Ramos (cell line): Measurements from ENCODE around the gene GUCY2C.
"Not testable (repeated sequence)": the region's sequence is repeated elsewhere in the genome, so short reads cannot be mapped to it uniquely, and the experiment has no call there.

ENCODE experiments used
- in situ Hi-C: fragments of 300-500 bp; cut with MboI; formaldehyde crosslinking; loops from one replicate; pipeline ENCODE4 v1.14.3; 2022; ENCODE audit warnings: low sequenced_read_pairs; ENCODE audit not compliant: unreplicated experiment

GUCY2C gene

DNA sequence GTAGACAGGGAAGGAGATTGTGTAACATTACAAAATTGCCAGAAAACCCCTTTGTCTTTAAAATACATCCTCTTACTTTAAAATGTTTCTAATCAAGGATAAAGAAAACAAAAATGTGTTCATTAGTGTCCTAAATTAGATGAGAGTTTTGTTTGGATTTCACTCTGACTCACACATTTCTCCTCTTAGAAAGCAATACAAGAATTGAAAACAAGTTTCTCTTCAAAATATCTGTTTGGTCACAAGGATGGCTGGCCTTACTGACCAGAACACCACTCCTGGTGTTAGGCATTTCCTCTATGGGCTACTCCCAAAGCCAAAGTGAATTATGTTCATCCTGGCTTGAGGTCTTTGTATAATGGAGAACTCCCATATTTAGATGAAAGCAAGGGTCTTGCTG lies 6.4 kb downstream of the GUCY2C start:
- in situ Hi-C loops, result no loop called here

DNA sequence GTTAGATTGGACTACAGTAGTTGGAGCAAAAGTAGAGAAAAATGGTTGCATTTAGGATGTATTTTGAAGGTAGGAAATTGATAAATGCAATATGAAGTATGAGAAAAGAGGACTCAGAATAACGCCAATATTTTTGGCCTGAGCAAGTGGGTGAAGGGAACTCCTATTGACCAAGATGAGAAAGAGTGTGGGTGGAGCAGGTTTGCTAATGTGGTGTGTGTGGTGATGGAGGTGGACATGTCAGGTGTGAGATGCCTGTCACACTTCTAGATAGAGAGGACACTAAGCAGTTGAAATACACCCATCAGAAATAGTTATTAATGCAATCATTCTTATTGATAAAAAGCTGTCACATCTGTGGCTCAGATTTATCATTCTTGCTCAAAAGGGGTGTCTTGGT lies 7.3 kb downstream of the GUCY2C start:
- in situ Hi-C loops, result no loop called here

DNA sequence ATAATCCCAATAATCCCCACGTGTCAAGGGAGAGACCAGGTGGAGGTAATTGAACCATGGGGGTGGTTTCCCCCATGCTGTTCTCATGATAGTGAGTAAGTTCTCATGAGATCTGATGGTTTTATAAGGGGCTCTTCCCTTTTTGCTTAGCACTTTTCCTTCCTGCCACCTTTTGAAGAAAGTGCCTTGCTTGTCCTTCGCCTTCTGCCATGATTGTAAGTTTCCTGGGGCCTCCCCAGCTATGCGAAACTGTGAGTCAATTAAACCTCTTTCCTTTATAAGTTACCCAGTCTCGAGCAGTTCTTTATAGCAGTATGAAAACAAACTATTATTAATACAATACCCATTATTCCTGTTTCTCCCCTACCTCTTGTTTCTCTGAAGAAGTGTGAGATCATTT lies 14.2 kb downstream of the GUCY2C start:
- in situ Hi-C loops, result not testable (repeated sequence)

DNA sequence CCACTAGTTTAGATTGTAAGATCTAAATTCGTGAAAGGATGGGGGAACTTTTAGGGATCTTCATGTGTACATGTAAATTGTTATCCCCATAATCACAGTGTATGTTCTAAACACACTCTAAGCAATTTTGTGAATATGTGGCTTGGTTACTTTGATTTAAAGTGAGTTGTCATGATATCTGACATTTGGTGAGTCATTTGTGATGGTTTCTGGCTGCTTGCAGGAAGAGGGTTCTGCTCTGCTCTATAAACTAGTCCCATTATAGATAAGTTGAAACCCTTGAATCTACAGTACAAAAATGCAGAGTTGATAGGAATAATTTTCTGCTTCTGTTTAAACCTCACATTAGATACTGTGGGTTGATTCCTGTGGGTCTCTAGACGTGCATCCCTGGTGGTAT lies 14.8 kb downstream of the GUCY2C start:
- in situ Hi-C loops, result no loop called here

DNA sequence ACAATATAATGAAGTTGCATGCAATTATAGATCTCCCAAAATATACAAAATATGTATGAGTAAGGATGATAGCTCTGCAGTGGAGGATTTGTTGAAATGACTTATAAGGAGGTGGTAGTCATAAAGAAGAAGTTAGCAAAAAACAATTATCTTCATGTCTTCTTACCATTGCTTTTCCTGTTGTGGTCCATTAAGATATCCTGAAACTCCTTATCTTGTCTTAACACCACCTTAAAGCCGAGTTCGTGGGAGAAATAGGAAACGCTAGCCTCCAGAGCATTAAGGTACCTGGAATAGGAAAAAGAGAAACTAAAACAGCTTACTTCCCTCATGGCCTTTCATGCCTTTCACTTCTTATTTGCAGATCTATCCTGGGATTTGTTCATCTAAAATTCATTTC lies 15.2 kb downstream of the GUCY2C start:
- in situ Hi-C loops, result no loop called here

DNA sequence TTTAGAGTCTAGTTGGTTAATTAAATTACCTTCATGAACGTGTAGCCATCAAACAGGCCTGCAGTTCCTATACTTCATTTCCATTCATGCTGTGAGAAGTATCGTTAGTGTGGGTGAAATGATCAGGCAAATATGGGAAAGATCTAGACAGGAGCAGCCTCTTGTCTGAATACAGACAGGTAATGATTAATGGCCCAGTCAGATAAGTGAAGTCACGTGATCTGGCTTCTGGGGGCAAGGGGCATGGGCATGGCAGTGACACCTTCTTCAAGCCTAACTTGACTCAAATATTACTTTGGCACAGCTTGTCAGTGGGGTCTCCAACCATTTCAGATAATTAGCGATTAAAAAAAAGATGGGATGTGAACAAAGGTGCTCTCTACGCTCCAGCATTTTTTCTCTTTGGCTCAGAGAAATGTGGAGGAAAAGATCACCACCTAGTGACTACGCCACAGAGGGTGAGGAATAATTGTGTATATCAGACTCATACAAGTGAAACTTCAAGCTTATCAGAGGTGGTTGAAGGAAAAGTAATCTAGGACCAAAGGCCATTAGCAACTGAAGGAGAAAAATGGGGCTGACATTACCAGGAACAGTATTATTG lies 17.8 kb downstream of the GUCY2C start:
- in situ Hi-C loops, result no loop called here

DNA sequence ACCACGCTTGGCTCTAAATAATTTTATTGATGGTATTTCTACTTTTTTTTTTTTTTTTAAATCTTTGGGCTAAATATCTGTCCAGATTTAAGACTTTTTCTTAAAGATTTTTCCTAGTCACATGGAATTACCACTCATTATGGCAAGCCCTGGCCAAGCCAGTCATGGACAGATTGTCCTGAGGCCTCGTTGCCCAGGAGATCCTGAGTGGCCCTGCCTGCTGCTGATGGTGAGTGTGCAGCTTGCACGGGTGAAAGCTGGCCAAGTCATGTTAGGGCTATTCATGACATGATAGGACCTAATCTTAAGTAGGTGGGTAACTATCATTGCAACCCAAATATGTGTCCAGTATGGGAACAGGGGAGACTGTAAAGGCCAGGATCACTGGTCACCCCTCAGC lies 27.8 kb downstream of the GUCY2C start:
- in situ Hi-C loops, result no loop called here

DNA sequence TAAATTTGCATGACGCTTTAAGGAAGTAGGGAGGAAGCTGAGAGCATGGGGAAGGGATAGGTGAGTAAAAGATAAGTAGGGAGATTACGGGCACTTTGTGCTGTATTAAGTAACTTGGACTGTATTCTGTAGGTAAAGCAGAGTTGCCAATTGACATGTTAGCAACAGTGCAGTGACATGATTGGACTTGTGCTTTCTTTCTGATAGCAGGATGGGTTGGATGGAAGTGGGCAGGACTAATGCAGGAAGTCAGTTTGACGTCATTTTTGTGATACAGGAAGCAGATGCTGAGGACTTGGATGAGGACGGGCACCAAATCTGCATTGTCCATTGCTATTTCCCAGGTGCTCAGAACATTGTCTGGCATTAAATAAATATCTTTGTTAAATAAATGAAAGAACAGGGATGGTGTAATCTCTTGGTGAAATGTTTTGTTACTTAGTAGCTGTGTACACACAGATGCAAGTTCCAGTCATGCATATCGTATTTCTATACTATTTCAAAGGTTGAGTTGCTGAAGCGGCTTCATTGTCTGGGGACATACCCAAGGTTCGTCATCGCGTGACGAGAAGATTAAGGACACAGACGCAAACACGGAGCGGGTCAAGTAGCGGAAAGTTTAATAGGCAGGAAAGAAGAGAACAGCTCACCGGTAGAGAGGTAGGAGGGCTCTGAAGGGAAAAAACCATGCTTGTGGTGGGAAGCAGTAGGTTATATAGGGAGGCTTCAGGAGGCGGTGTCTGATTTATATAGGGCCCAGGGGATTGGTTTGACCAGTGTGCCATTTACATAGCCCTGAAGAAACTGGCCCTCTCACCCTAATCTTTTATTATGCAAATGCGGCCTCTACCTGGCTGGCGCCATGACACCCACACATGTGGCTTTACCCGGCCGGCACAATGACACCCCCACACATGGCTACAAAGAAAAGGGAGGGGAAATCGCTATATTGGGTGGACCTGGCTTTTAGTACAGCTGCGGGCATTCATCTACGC lies 30.7 kb downstream of the GUCY2C start:
- in situ Hi-C loops, result no loop called here

DNA sequence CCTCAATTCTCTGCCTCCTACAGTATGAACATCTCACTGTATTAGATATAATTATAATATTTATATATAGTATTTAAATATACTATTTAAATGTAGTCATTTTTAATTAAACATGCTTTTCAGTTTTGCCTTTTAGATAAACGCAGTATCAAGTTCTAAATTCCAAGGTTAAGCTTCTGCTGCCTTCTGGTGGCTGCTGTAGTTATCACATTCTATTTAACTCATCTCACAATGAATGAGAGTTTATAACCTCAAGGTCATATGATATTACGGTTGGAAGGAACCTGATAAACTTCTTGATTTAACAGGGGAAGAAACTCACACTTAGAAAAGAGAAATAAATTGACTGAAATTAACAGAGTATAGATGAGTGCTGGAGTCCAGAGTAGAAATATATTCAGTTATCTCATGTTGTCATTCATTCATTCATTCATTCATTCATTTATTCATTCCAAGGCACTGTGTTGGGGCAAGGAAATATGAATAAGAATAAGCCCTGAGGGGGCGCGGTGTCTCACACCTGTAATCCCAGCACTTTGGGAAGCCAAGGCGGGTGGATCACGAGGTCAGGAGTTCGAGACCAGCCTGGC lies 31.9 kb downstream of the GUCY2C start:
- in situ Hi-C loops, result no loop called here

DNA sequence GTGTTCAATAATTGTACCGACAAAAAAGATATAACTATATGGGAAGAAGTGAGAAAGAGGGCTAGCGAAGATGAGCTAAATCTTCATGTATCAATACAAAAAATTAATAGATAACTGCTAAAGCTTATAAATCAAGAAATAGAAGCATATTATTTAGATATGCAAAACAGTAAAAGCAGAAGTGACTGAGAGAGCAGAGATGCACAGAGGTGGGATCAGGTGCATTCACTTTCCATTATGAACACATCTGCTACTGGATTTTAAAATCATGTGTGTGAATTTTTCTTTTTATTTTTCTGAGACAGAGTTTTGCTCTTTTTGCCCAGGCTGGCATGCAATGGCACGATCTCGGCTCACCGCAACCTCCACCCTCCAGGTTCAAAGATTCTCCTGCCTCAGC lies 33.4 kb downstream of the GUCY2C start:
- in situ Hi-C loops, result no loop called here

DNA sequence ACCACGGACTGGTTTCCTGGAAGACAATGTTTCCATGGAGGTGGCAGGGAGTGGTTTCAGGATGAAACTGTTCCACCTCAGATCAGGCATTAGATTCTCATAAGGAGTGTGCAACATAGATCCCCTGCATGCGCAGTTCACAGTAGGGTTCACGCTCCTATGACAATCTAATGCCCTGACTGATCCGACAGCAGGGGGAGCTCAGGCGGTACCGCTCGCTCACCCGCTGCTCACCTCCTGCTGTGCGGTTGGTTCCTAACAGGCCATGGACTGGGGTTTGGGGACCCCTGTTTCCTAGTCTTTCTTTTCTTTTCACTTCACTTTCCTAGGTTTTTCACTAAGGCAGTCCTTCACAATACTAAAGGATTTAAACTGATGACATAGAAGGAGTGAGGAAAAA lies 39.6 kb downstream of the GUCY2C start:
- in situ Hi-C loops, result no loop called here

DNA sequence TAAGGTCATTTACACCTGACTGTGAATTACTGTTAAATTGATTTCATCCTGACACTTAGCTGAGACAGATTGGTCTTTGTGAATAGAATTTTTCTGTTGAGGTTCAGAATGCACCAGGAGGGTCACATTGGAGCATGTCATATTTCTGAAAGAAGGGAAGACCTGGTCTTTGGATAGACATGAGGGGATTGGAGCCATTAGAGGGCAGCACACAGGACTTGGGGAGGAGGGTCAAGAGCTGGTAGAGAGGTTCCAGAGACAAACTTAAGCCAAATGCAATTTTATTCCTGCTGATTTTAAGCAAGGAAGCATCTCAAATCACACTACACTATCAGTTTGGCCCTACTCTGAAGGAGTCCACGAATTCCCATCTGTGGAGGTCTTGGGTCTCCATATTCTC lies 41.1 kb downstream of the GUCY2C start:
- in situ Hi-C loops, result no loop called here

DNA sequence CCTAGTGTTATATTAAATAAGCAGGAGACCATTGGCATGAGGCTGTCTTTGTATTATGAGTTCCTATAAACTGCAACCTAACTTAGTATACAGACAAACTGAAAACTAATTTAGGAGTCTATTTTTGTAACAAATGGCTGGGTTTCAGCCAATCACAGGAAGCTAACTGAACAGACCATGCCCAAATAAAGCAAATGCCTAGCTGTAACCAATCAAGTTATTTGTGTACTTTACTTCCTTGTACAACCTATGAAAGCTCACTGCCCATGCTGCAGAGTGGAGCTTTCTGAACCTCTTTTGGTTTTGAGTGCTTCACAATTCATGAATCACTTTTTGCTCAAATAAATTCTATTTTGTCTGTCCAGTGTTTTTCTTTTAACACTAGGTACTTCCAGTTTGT lies 41.6 kb downstream of the GUCY2C start:
- in situ Hi-C loops, result no loop called here

DNA sequence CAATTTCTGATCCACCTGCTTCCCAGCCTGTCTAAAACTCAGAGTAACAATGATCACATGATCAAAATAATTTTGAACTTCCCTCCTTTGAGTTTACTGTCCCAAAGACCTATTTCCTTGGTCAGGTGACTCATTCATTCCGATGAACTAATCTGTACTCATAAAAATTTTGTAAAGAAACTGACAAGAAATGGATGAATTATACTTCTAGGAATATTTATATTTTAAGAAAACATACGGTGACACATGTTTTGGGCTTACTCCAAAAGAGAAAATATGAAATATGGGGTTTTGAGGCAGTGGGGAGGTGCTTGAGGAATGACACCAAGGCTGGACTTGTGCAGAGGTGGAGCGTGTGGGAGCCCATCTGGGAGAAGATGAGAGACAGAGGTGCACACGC lies 42.0 kb downstream of the GUCY2C start:
- in situ Hi-C loops, result no loop called here

DNA sequence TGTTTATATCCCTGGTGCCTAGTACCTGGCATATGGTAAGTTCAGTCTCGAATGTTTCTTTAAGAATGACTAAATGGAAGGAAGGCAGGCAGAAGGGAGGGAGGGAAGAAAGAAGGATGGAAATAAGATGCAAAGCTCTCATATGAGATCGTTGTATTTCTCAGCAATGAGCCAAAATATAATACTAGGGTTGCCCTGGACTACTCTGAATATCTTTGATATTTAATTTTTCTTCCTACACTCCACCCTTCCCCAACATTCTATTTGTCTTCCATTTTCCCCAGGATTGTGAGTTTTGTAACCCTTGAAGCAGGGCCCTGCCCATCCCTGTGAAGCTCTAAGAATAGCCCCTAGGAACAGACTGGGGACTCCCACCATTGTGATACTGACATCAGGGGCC lies 43.9 kb downstream of the GUCY2C start:
- in situ Hi-C loops, result no loop called here

DNA sequence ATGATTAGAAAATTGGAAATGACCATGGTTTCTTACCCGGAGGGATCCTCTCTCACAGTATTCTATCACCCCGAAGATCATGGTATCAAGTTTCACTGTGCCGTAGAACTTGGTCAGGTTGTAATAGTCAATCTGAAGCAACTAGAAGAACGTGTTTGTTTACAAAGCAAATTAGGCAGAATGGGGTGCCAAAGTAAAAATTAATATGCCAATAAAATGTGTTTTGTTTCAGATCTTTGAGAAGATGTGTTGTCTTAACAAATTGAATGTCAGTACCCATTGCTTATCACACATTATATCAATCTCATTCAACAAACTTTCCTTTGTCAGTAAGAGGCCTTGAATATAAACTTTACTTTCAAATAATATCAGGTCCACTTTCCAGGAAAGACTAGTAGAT lies 45.0 kb downstream of the GUCY2C start:
- in situ Hi-C loops, result no loop called here

DNA sequence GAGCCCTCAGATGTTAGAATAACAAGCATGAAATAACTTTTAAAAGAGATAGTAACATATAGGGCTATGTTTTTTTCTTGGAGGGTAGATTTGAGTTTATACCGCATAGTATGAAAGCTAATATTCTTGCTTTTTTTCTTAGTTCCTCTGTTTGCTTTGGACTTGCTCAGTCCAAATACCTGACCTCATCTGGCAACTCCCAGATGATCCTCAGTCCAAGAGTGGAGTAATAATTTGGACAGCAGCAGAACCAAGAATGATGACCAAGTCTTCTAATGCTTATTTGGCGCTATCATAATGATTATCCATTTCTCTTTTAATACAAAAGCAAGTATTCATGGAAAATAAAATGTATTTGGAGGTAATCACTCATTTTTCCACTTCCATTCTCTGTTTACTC lies 45.6 kb downstream of the GUCY2C start:
- in situ Hi-C loops, result no loop called here

DNA sequence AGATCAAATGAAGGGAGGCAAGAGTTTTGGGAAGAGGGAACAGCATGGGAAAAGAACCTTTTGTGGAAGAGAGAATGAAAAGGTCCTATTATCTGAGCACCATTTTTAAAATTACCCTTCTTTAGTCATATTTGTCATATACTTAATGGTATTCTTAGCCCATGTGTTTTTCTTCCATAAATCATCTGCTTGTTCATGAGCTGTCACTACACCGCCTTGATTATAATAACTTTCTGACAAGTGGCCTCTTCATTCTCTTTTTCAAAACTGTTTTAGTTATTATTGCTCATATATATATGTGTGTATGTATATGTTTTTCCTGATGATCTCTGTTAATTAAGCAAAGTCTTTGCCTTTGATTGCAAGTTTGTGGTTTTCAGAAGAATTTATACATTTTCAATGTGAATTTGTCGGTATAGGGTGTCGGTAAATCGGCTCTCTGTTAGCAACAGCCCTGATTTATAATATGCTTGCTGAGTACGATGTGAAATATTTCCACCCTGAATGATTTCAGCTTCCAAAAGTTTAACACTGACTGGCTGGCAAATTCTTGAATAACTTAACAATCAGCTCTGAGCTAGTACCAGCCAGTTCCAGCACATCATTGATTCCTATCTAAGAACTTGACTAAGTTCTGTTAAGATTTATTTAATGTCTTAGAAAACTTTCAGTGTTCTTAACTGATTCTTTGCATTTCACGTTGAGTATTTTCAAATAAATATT lies 49.2 kb downstream of the GUCY2C start:
- in situ Hi-C loops, result loop anchor here (25.0 kb wide), 1 partner anchor 410 kb away; no protein-coding TSS in a partner anchor

DNA sequence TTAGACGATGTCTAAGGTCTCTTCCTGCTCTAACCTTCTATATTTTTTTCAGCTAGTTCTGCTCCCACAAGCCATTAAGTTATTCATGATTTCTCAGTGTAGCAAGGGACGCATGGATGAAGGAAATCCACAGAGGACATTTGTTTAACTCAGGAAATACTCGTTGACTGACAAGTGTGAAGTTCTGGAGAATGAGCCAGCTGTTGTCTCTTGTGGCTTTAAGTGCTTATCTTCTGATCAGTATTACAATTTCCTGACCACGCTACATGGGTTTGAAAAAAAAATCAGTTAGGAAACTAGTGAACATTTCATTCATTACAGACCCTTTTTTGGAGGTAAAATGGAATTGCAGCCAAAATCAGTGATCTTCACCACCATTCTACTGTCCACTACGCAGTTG lies 53.1 kb downstream of the GUCY2C start:
- in situ Hi-C loops, result loop anchor here (25.0 kb wide), 1 partner anchor 406 kb away; no protein-coding TSS in a partner anchor

DNA sequence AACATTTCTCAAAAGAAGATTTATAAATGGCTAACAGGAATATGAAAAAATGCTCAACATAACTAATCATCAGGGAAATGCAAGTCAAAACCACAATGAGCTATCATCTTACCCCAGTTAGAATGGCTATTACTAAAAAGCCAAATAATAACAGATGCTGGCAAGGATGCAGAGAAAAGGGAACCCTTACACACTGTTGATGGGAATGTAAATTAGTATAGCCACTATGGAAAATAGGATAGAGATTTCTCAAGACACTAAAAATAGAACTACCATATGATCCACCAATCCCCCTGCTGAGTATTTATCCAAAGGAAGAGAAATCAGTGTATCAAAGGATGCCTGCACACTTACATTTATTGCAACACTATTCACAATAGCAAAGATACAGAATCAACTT lies 58.3 kb downstream of the GUCY2C start:
- in situ Hi-C loops, result loop anchor here (10.0 to 25.0 kb wide), 2 partner anchors 77 to 401 kb away; no protein-coding TSS in a partner anchor
